ENCODE data around the gene TNNT2. TPM values are rescaled to one million over a fixed set of nuclear protein-coding genes. Genes with fewer than 3 reads are reported as not detected.
A peak's percentile ranks its signal among the peaks of the same experiment; 100 is the strongest.

The TNNT2 gene
- total RNA-seq, 1 donor from 2014 or later: not detected

DNA sequence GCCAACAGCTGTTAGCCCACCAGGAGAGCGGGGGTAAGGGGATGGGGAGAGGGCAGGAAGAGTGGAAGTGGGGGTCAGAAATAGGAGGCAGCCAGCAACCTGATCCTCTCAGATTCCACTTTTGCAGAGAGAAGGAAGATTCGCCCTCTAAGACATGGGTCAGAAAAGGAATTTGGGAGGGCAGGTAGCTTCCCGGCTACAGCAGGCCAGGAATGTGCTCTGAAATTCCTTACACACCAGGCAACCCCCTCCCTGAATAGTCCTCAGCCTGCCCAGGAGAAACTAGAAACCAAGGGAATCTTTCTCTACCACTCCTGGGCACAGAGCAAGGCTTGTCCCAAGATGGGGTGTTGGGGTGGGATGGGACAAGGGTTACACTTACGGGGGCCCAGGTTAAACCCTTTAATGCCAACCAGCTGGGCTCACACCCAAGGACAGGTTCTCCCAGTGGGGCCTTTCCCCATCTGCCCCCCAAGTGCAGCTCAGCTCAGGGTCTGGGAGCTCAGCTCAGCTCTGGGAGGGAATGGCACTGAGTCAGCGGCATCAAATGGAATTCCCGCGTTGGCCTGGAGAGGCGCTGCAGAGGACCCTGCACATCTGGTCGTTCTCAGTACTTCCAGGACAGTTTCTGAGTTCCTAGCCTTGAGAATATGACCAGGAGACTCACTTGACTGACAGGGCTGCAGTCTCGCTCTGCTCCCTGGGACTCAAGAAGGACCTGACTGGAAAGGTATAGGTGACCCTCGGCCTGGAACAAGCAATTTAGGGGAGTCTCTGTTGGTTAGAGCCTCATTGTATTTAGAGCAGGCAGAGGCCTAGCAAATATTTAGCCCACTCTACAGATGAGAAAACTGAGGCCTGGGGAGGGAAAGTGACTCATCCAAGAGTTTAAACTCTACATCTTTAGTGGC, 761 bp downstream of the TNNT2 start:
- peak in 1 of 2 donors; percentile 35 for DNase-seq (ENCODE audit: low read depth in 2 of 2)

DNA sequence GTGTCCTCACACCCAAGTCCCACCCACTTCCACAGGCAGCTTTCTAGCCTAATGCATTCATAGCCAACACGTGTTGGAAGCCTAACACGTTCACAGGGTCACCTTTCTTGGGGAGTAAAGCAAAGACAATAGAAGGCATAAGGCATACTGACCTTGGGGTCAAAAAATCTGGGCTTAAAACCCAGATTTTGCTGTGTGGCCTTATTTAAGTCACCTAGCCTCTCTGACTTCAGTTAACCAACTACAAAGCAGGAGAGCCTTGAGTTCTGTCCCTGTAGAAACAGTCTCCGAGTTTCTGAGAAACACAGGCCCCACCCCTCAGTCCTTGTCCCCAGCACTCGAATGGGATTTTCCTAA, 1.4 kb downstream of the TNNT2 start:
- DNase-seq (ENCODE audit: low read depth in 2 of 2): no peak

DNA sequence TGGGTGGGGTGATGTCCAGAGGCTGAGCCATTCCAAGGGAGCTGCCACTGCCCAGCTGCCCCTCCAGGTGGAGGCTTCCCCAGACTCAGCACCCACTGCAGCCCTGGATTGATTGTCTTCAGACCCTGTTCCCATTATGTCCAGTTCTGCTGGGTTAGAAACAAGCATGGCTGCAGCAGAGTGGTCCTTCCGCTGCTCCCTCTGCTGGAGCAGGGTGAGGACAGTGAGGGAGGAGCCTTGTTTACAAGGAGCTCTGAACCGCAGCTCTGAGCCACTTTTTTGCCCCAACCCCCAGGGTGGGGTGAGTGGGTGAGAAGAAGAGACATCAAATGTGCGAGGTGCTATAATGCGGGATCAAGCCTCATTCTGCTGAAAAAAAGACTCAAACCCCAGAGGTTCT, 2.3 kb downstream of the TNNT2 start:
- no peak for DNase-seq (ENCODE audit: low read depth in 2 of 2)

DNA sequence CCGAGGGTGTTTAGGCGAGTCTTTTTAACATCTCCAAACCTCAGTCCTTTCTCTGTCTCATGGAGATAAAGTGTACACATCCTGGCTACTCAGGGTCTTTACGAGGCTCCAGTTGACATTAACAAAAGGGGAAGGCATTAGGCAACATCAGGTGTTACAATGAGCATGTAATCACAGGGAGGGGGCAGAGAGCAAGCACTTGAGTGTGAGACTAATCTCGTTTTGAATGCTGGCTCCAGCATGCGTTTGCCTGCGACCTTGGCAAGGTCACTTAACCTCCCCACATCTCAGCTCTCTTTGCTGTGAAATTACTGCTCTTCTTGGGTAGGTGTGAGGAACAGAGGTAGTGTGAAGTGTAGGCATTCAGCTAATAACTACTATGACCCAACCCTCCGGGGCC, 3.1 kb downstream of the TNNT2 start:
- DNase-seq (ENCODE audit: low read depth in 2 of 2): no peak

DNA sequence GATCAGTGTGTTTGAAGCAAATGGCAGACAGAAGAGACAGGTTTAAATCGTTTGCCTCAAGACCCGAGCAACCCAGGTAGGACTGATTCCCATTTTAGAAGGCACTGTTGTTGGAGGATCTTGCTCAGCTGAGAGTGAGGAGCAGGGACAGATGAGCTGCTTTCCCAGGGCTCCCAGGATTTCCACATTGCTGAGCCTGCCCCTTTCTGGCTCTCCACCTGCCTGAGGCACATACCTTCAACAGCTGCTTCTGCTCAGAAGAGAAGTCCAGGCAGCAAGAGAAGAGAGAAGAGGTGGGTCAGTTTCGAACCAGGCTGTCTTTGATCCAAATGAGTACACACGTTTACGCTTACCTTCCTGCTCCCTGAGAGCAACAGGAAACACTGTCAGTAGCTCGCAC, 5.7 kb downstream of the TNNT2 start:
- DNase-seq (ENCODE audit: low read depth in 2 of 2): no peak

DNA sequence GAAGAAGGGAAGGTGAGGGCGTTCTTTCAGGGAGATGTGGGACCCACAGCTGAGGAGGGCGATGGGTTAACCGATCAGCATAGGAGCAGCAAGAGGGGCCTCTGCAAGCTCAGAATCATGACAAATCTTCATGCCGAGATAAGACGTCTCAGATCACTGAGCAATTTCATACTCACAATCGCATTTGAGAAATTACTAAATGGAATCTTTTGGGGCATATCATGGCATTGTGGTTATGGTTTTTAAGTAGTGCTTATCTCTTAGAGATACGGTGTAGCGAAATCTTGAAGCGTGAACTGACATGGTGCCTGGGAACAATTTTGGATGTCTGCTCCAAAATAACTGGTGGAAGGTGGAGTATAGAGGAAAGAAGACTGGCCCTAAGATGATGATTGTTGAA, 6.2 kb downstream of the TNNT2 start:
- no peak for DNase-seq (ENCODE audit: low read depth in 2 of 2)

DNA sequence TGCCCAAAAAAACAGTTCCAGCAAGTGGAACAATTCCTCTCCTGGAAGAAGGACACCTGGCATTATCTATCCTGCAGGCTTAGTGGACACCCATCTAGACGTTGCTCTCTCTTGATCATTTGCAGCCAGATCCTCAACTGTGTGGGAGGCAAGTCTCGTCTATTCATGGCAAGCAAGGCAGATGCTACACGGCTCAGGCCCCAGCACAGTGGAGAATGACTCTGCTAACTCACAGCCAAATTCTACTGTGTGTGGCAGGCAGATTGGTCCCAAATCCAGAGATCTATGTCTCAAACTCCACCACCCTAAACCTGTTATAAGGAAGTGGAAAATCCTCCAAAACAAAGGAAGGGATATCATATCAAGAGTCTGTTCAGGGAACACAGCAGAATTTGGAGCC, 7.0 kb downstream of the TNNT2 start:
- DNase-seq (ENCODE audit: low read depth in 2 of 2): no peak

DNA sequence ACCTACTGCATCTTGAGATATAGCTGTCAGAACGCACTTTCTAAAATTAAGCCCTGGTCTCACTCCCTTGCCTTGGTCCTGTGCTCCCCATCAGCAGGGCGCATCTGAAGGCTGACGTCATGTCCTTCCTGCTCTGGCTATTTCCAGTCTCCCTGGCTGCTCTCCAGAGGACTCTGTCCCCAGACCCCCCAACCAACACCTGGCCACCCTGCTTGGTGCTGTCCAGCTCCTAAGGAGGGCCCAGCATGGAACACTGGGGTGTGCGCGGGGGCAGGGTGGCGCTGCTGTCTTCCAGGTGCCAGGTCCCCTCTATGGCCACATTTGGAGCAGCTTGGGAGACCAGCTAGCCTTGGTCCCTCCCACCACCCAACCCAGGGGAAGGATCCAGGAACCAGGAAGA, 8.3 kb downstream of the TNNT2 start:
- DNase-seq (ENCODE audit: low read depth in 2 of 2): no peak

DNA sequence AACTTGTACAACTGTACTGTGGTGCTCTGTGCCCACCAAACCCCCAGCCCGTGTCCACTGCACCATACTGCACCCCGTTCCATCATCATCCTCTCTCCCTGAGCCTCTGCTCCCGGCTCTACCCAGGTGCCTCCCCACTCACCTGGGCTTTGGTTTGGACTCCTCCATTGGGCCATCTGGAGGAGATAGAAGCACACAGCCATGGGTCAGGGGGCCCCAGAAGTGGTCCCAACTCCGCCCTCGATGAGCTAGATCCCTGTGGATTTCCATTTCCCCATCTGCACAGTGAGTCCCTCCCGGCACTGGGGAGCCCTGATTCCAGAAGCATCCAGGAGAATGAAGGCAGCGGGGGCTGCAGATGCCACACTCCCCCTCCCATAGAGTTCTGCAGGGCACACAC, 10.8 kb downstream of the TNNT2 start:
- DNase-seq (ENCODE audit: low read depth in 2 of 2): no peak

DNA sequence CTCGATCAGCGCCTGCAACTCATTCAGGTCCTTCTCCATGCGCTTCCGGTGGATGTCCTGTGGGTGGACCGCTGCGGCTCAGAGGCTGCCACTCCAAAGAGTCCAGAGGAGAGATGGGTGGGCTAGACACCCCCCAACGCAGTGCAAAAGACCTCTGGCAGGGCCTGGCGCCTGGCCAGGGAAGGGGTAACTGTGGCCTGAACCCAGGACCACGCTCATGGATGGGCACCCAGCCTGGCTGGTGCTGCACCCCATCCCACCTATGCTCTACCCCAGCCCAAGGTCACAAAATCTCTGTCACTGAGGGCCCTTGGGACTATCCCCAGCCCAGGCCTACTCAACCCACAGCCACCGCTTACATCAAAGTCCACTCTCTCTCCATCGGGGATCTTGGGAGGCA, 12.2 kb downstream of the TNNT2 start:
- no peak for DNase-seq (ENCODE audit: low read depth in 2 of 2)

DNA sequence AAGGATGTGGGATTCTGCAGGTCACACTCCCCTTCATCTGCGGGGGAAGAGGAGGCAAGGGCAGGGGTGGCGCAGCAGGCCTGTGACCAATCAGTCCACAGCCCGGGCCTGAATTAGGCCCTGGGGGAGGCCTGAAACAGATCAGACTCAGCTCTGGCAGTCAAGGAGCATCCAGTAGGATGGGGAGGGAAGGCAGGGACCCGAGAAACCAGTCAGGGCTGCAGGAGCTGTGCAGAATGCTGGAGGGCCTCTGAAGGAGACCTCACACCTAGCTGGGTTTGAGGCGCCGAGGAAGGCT, 12.7 kb downstream of the TNNT2 start:
- no peak for DNase-seq (ENCODE audit: low read depth in 2 of 2)

DNA sequence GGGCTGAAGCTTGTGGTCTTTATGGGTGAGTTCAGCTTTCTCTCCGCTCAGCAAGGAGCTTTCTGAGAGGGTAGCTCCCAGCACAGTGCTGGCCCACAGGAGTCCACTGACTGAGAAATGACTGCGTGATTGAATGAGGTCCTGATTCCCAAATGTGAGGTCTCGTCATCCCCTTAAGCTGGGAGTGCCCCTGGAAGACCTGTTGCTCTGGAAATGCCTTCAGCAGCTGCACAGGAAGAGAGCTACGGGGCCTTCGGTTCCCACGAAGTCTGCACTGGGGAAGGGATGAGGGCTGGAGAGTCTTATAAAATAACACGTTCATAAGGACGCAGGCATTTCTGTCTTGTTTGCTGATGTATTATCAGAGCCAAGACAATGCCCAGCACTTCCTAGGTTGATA, 14.0 kb downstream of the TNNT2 start:
- no peak for DNase-seq (ENCODE audit: low read depth in 2 of 2)

DNA sequence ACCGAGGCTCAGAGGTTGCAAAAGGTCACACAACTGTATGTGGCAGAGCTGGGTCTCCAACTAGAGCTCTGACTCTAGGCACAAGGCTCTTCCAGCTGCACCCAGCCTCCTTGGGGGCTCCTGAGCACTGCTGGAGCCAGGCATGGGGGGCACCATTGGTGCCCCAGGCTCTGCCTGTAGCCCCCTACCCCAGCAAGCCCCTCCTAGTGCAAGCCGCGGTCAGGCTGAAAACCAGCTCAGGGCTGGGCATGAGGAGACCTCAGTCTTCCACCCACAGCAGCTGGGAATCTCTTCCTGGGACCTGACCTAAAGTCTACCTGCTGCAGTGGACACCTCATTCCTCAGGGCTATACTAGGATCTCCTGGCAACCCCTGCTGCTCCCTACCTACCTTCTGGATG, 14.6 kb downstream of the TNNT2 start:
- DNase-seq (ENCODE audit: low read depth in 2 of 2): no peak

DNA sequence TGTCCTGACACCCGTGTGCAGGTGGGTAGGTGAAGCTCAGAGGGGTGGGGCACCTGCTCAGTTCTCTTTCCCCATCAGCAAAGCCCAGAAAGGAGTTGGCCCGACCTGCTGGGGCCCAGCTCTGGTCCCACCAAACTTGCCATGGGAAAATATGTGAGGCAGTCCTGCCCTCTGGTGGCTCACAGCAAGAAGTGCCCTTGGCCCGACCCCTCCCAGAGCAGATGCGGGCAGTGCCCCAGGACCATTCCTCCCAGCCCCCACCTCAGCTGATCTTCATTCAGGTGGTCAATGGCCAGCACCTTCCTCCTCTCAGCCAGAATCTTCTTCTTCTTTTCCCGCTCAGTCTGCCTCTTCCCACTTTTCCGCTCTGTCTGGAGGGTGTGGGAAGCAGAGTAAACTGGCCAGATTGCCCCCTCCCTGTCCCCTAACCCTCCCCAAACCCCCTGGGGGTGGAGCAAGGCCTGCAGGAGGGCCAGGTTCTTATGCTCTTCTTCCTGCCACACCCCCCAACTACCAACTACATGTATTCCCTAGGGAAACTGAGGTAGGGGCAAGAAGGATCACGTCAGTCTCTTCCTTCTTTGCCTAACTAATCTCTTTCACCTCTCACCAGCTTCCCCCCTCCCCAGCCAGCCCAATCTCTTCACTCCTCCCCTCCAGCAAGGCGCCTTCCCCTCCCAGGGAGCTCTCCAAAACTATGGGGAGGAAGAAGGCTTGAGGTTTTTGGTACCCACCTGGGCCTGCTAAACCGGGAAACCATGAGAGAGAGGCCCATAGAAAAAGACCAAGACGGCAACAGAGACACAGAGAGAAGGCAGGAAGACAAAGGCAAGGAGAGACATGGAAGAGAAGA, 15.6 kb downstream of the TNNT2 start:
- peak; percentile 18 to 50 for DNase-seq (ENCODE audit: low read depth in 2 of 2)

DNA sequence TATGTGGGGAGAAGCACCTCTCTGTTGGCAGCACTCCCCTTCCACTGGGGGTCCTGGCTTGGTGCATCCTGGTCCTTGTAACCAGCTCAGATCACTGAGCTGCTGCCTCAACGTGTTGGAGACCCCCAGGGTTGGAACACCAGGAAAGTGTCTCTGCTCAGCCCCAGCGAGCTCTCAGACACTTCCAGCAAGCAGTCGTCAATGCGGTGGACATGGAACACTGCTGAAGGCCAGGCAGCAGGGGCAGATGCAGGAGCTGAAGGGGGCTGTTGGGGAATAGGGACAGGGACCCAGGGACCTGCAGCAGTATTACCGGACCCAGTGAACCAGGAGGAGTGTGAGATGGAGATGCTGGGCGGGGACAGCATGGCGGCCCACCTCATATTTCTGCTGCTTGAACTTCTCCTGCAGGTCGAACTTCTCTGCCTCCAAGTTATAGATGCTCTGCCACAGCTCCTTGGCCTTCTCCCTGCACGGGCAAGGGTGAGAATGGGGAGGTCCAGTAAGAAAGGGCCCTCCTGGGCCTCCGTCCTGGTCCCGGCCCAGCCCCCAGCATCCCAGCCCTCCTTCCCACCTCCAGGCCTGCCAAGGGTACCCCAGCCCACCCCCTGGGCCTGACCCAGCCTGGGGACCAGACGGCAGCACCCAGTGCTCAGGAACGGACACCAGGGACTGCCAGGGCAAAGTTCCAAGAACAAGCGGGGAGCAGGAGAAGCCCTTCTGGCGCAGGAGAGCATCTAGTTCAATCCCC, 16.4 kb downstream of the TNNT2 start:
- no peak for DNase-seq (ENCODE audit: low read depth in 2 of 2)

DNA sequence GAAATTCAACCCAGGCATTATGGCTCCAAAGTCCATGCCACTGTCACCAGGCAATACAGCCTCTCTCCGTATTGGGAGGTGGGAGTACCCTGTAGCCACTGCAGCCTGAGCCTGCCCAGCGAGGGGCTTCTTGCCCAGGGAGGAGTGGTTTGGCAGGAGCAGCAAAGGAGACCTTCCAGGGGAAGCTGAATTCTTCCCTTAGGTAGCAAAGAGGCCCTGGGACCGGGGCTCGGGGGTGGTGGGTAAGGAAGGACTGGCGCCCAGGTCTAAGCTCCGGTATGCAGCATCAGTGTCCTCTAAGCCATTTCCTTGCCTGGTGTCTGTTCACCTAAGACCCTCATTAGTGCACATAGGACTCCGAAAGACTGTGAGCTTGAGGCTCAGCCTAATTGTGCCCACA, 17.0 kb downstream of the TNNT2 start:
- no peak for DNase-seq (ENCODE audit: low read depth in 2 of 2)

DNA sequence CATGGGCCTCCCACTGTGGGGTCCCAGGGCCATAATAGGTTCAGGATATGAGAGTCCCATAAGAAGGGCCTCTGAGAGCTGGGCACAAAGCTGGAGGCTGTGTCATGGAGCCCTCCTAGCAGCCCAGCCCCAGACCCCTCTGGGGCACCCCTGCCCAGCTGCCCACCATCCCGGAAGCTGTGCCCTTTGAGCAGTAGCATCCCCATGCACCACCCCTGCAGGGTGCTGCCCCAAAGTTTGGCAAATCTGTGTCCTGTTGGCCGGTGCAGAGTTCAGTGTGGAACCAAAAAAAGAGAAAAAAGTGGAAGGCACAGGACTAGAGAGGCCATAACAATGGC, 17.6 kb downstream of the TNNT2 start:
- no peak for DNase-seq (ENCODE audit: low read depth in 2 of 2)

DNA sequence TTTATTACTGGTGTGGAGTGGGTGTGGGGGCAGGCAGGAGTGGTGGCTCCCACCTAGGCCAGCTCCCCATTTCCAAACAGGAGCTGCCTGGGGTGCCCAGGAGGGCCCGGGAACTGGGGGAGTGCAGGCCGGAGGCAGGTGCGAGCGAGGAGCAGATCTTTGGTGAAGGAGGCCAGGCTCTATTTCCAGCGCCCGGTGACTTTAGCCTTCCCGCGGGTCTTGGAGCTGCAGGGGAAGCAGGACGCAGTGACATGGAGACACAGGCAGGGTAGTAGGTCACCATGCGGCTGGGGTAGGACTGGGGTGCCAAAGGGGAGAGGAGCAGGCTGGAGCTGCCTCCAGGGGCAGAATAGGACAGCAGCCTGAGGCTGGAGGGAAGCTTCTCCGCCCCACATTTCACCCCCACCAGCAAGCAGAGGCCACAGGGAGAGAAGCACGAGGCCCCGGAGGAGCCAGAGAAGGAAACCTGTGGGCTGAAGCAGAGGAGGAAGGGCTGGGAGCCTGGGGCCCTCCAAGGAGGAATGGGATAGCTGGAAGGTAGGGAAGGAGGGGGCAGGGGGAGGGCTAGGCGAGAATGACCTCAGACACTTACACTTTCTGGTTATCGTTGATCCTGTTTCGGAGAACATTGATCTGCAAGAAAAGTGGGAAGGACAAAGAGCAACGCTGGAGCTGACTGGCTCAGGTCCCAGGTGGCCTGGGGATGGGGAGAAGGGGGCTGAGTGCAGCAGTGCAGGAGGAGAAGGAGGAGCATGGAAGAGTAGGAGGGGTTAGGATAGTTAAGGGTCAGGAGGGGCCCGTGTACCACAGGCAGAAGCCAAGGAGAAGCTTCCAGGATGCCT, 18.2 kb downstream of the TNNT2 start:
- DNase-seq (ENCODE audit: low read depth in 2 of 2): no peak

DNA sequence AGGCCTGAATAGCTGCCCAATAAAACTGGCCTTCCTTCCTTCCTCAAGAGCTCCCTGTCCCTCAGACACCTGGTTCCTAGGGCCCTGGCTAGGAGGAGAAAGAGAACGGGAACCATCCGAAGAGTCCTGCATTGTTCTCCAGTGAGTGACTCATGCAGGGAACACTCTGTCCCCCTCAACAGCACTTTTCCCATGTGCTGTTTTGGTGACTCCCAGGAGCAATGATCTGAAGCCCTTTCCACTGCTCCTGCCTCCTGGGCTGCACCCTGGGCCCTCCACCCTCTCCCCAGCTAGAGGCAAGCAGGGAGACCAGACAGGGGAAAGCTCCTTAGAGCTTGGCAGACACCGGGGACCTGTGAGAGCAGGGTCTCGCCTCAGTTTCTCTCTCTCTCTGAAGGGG, 18.9 kb downstream of the TNNT2 start:
- DNase-seq (ENCODE audit: low read depth in 2 of 2): peak; percentile 14 to 62

DNA sequence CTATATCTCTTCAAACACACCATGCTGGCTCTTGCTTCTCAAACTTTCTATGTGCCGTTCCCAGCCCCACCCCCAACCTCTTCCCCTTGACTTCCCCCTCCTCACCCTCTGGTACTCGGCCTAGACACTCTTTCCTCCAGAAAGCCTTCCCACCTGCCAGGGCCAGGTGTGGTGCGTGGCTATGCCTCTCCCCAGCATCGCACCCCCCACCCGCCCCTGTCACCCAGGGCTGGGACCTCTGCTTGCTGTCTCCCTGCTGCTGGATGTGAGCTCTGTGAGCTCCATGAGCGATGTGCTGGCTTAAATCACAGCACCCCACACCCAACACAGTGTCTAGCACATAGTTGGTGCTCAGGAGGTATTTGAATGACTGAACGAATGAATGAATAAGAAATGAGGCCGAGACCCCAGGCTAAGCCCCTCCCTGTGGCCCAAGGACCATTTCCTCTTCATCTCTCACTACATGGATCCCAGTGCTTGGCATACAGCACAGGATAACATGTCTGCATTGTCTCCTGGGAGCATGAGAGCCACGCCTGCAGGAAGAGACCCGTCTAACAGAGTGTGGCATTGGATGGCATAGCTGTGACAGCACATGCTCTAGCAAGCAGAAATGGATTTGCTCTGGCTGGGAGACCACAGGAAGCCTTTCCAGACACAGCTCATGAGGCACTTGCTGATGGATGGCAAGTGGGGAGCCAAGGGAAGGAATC, 19.7 kb downstream of the TNNT2 start:
- DNase-seq (ENCODE audit: low read depth in 2 of 2): no peak

DNA sequence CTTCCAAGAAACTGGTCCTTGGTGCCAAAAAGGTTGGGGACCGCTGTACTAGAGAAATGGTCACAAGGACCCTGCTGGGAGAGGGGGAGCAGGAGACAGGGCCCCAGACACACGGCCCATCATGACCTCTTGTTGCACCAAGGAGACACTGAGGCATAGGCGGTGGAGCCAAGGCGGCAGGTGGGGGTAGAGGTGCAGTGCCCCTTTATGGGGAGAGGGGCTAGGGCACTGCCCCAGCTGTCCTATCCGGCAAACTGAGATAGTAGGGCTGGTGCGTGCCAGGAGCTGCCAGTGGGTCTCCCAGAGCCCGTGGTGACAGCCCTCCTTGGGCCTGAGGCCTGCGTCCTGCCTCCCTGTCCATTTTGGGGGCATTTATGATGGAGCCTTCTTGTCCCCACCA, 20.3 kb downstream of the TNNT2 start:
- DNase-seq (ENCODE audit: low read depth in 2 of 2): no peak

All from dermis microvascular lymphatic vessel endothelial cell (primary cell).